HEK293 (cell line): ENCODE results near the gene CCDC142.

Source experiments
- IKZF3 ChIP-seq: fragments of 450-650 bp; IDR thresholded peaks from 2 replicates; pipeline ENCODE4 v1.5.0; 2018; ENCODE audit warnings: missing biosample characterization, mild to moderate bottlenecking, missing genetic modification characterization, moderate library complexity
- KLF7 ChIP-seq: fragments of 450-650 bp; formaldehyde crosslinking; IDR thresholded peaks from 2 replicates; pipeline ENCODE4 v1.5.1; 2016; ENCODE audit warnings: missing biosample characterization, missing genetic modification characterization, borderline replicate concordance
- KLF8 ChIP-seq: fragments of 450-650 bp; formaldehyde crosslinking; IDR thresholded peaks from 2 replicates; pipeline ENCODE4 v1.5.1; 2016; ENCODE audit warnings: missing biosample characterization, missing genetic modification characterization
- OVOL3 ChIP-seq: fragments of 450-650 bp; formaldehyde crosslinking; IDR thresholded peaks from 2 replicates; pipeline ENCODE4 v1.5.1; 2016; ENCODE audit warnings: missing biosample characterization, missing genetic modification characterization
- SETDB1 ChIP-seq: IDR thresholded peaks from one replicate; pipeline ENCODE4 v1.6.1; 2017; ENCODE audit warnings: mild to moderate bottlenecking, low read length, moderate library complexity, mixed read lengths; ENCODE audit not compliant: insufficient read length
- ZBTB8A ChIP-seq: fragments of 450-650 bp; formaldehyde crosslinking; IDR thresholded peaks from 2 replicates; pipeline ENCODE4 v1.5.1; 2016; ENCODE audit warnings: missing biosample characterization, missing genetic modification characterization
- ZEB2 ChIP-seq: fragments of 450-650 bp; formaldehyde crosslinking; IDR thresholded peaks from 2 replicates; pipeline ENCODE4 v1.5.1; 2016; ENCODE audit warnings: missing biosample characterization, missing genetic modification characterization
- ZIC2 ChIP-seq: fragments of 450-650 bp; formaldehyde crosslinking; IDR thresholded peaks from 2 replicates; pipeline ENCODE4 v1.5.1; 2016; ENCODE audit warnings: missing biosample characterization, missing genetic modification characterization
- ZNF19 ChIP-seq: fragments of 450-650 bp; formaldehyde crosslinking; IDR thresholded peaks from 2 replicates; pipeline ENCODE4; 2016; ENCODE audit warnings: missing biosample characterization, missing genetic modification characterization, low read depth
- ZNF23 ChIP-seq: fragments of 450-650 bp; formaldehyde crosslinking; IDR thresholded peaks from 2 replicates; pipeline ENCODE4 v1.5.1; 2016; ENCODE audit warnings: missing biosample characterization, missing genetic modification characterization, borderline replicate concordance
- ZNF239 ChIP-seq: fragments of 450-650 bp; formaldehyde crosslinking; IDR thresholded peaks from 2 replicates; pipeline ENCODE4 v1.5.1; 2016; ENCODE audit warnings: missing biosample characterization, missing genetic modification characterization
- ZNF324 ChIP-seq: fragments of 450-650 bp; formaldehyde crosslinking; IDR thresholded peaks from 2 replicates; pipeline ENCODE4 v1.5.1; 2016; ENCODE audit warnings: missing biosample characterization, missing genetic modification characterization
- ZNF335 ChIP-seq: fragments of 450-650 bp; formaldehyde crosslinking; conservative IDR thresholded peaks from 2 replicates; pipeline ENCODE4 v1.5.1; 2016; ENCODE audit warnings: missing biosample characterization, missing genetic modification characterization
- ZNF354C ChIP-seq: fragments of 450-650 bp; formaldehyde crosslinking; IDR thresholded peaks from 2 replicates; pipeline ENCODE4 v1.5.1; 2016; ENCODE audit warnings: missing biosample characterization, missing genetic modification characterization, low read depth, borderline replicate concordance
- ZNF362 ChIP-seq: fragments of 450-650 bp; formaldehyde crosslinking; IDR thresholded peaks from 2 replicates; pipeline ENCODE4 v1.5.1; 2016; ENCODE audit warnings: missing biosample characterization, missing genetic modification characterization
- ZNF394 ChIP-seq: fragments of 450-650 bp; formaldehyde crosslinking; IDR thresholded peaks from 2 replicates; pipeline ENCODE4 v1.5.1; 2016; ENCODE audit warnings: missing biosample characterization, missing genetic modification characterization, mild to moderate bottlenecking, moderate library complexity, borderline replicate concordance
- ZNF423 ChIP-seq: fragments of 450-650 bp; formaldehyde crosslinking; IDR thresholded peaks from 2 replicates; pipeline ENCODE4 v1.5.1; 2016; ENCODE audit warnings: missing biosample characterization, missing genetic modification characterization
- ZNF548 ChIP-seq: fragments of 450-650 bp; formaldehyde crosslinking; IDR thresholded peaks from 2 replicates; pipeline ENCODE4 v1.5.1; 2016; ENCODE audit warnings: missing biosample characterization, missing genetic modification characterization
- ZNF600 ChIP-seq: fragments of 450-650 bp; formaldehyde crosslinking; IDR thresholded peaks from 2 replicates; pipeline ENCODE4 v1.5.1; 2016; ENCODE audit warnings: missing biosample characterization, missing genetic modification characterization
- ZNF623 ChIP-seq: fragments of 450-650 bp; formaldehyde crosslinking; IDR thresholded peaks from 2 replicates; pipeline ENCODE4 v1.5.1; 2016; ENCODE audit warnings: missing biosample characterization, missing genetic modification characterization
- ZNF626 ChIP-seq: fragments of 450-650 bp; sonication (Bioruptor Pico); formaldehyde crosslinking; IDR thresholded peaks from 2 replicates; pipeline ENCODE4 v1.5.1; 2018; ENCODE audit warnings: missing biosample characterization, missing genetic modification characterization, inconsistent platforms
- ZNF629 ChIP-seq: fragments of 450-650 bp; formaldehyde crosslinking; IDR thresholded peaks from 2 replicates; pipeline ENCODE4 v1.5.1; 2017; ENCODE audit warnings: missing biosample characterization, missing genetic modification characterization
- ZNF660 ChIP-seq: fragments of 450-650 bp; IDR thresholded peaks from 2 replicates; pipeline ENCODE4 v1.5.1; 2018; ENCODE audit warnings: missing biosample characterization, mild to moderate bottlenecking, missing genetic modification characterization
- ZNF670 ChIP-seq: fragments of 450-650 bp; formaldehyde crosslinking; IDR thresholded peaks from 2 replicates; pipeline ENCODE4 v1.5.1; 2016; ENCODE audit warnings: missing biosample characterization, missing genetic modification characterization, low read depth
- ZNF747 ChIP-seq: fragments of 450-650 bp; formaldehyde crosslinking; IDR thresholded peaks from 2 replicates; pipeline ENCODE4 v1.5.1; 2016; ENCODE audit warnings: missing biosample characterization, missing genetic modification characterization
- ZNF76 ChIP-seq: fragments of 450-650 bp; formaldehyde crosslinking; IDR thresholded peaks from 2 replicates; pipeline ENCODE4; 2016; ENCODE audit warnings: low read depth, missing biosample characterization, missing genetic modification characterization, borderline replicate concordance
- ZNF792 ChIP-seq: fragments of 450-650 bp; formaldehyde crosslinking; IDR thresholded peaks from 2 replicates; pipeline ENCODE4 v1.5.1; 2016; ENCODE audit warnings: missing biosample characterization, missing genetic modification characterization
- ZXDB ChIP-seq: fragments of 450-650 bp; formaldehyde crosslinking; IDR thresholded peaks from 2 replicates; pipeline ENCODE4 v1.5.1; 2016; ENCODE audit warnings: missing biosample characterization, missing genetic modification characterization
- TF ChIP-seq, protein P1 (sequence below): fragments of 450-650 bp; formaldehyde crosslinking; IDR thresholded peaks from 2 replicates; pipeline ENCODE4 v1.5.1; 2017; ENCODE audit warnings: missing biosample characterization, missing genetic modification characterization
- TF ChIP-seq, protein P2 (sequence below): fragments of 450-650 bp; formaldehyde crosslinking; IDR thresholded peaks from 2 replicates; pipeline ENCODE4 v1.5.0; 2017; ENCODE audit warnings: missing biosample characterization, missing genetic modification characterization, borderline replicate concordance
- TF ChIP-seq, protein P3 (sequence below): IDR thresholded peaks from 2 replicates; pipeline ENCODE4 v1.6.1; 2011; ENCODE audit warnings: mild to moderate bottlenecking, low read depth, low read length, borderline replicate concordance
- TF ChIP-seq, protein P4 (sequence below): fragments of 450-650 bp; formaldehyde crosslinking; IDR thresholded peaks from 2 replicates; pipeline ENCODE4 v1.5.1; 2016; ENCODE audit warnings: missing biosample characterization, missing genetic modification characterization, low read depth

CCDC142 gene

GRCh38 chr2:74472086-74472944, 10.5 kb downstream of the CCDC142 start, which contains the start of gene MRPL53 (continued):
- no peak for TF ChIP-seq ZNF19
- TF ChIP-seq ZNF626 (tag by site-specific recombination): no peak
- no peak for TF ChIP-seq ZNF670 (tag by site-specific recombination)
- TF ChIP-seq SETDB1: no peak
- no peak for TF ChIP-seq ZNF239 (tag by site-specific recombination)
- TF ChIP-seq, protein P1, sequence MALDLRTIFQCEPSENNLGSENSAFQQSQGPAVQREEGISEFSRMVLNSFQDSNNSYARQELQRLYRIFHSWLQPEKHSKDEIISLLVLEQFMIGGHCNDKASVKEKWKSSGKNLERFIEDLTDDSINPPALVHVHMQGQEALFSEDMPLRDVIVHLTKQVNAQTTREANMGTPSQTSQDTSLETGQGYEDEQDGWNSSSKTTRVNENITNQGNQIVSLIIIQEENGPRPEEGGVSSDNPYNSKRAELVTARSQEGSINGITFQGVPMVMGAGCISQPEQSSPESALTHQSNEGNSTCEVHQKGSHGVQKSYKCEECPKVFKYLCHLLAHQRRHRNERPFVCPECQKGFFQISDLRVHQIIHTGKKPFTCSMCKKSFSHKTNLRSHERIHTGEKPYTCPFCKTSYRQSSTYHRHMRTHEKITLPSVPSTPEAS (tag by site-specific recombination): peak; percentile 39; the same call in 1 of the 2 replicates
- TF ChIP-seq, protein P2, sequence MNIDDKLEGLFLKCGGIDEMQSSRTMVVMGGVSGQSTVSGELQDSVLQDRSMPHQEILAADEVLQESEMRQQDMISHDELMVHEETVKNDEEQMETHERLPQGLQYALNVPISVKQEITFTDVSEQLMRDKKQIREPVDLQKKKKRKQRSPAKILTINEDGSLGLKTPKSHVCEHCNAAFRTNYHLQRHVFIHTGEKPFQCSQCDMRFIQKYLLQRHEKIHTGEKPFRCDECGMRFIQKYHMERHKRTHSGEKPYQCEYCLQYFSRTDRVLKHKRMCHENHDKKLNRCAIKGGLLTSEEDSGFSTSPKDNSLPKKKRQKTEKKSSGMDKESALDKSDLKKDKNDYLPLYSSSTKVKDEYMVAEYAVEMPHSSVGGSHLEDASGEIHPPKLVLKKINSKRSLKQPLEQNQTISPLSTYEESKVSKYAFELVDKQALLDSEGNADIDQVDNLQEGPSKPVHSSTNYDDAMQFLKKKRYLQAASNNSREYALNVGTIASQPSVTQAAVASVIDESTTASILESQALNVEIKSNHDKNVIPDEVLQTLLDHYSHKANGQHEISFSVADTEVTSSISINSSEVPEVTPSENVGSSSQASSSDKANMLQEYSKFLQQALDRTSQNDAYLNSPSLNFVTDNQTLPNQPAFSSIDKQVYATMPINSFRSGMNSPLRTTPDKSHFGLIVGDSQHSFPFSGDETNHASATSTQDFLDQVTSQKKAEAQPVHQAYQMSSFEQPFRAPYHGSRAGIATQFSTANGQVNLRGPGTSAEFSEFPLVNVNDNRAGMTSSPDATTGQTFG (tag by site-specific recombination): no peak
- TF ChIP-seq ZNF548: no peak
- peak; percentile 66; the same call in 1 of the 2 replicates for TF ChIP-seq ZBTB8A (tag by site-specific recombination)
- TF ChIP-seq ZNF335 (tag by site-specific recombination): peak; percentile 89
- peak; percentile 54; the same call in 1 of the 2 replicates for TF ChIP-seq ZNF660 (tag by site-specific recombination)
- TF ChIP-seq ZNF76: peak; percentile 78
- TF ChIP-seq ZNF423: no peak
- TF ChIP-seq ZNF600: peak; percentile 73; the same call in 1 of the 2 replicates
- TF ChIP-seq ZXDB: peak; percentile 74
- no peak for TF ChIP-seq KLF7 (tag by site-specific recombination)
- TF ChIP-seq KLF8 (tag by site-specific recombination): peak; percentile 37; the same call in 1 of the 2 replicates
- TF ChIP-seq IKZF3 (tag by site-specific recombination): no peak
- TF ChIP-seq ZNF394 (tag by site-specific recombination): peak; percentile 61
- TF ChIP-seq ZNF23 (tag by site-specific recombination): no peak
- TF ChIP-seq ZNF747: no peak
- TF ChIP-seq ZNF354C (tag by site-specific recombination): no peak
- TF ChIP-seq ZIC2: no peak
- no peak for TF ChIP-seq ZNF362
- TF ChIP-seq ZNF629 (tag by site-specific recombination): peak; percentile 85
- TF ChIP-seq, protein P3, sequence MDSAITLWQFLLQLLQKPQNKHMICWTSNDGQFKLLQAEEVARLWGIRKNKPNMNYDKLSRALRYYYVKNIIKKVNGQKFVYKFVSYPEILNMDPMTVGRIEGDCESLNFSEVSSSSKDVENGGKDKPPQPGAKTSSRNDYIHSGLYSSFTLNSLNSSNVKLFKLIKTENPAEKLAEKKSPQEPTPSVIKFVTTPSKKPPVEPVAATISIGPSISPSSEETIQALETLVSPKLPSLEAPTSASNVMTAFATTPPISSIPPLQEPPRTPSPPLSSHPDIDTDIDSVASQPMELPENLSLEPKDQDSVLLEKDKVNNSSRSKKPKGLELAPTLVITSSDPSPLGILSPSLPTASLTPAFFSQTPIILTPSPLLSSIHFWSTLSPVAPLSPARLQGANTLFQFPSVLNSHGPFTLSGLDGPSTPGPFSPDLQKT: peak; percentile 59
- TF ChIP-seq, protein P4, sequence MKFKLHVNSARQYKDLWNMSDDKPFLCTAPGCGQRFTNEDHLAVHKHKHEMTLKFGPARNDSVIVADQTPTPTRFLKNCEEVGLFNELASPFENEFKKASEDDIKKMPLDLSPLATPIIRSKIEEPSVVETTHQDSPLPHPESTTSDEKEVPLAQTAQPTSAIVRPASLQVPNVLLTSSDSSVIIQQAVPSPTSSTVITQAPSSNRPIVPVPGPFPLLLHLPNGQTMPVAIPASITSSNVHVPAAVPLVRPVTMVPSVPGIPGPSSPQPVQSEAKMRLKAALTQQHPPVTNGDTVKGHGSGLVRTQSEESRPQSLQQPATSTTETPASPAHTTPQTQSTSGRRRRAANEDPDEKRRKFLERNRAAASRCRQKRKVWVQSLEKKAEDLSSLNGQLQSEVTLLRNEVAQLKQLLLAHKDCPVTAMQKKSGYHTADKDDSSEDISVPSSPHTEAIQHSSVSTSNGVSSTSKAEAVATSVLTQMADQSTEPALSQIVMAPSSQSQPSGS (tag by site-specific recombination): no peak
- TF ChIP-seq OVOL3 (tag by site-specific recombination): peak; percentile 54
- peak; percentile 70 for TF ChIP-seq ZNF324 (tag by site-specific recombination)
- TF ChIP-seq ZEB2 (tag by site-specific recombination): 0 out of 2 replicates have a peak, but pooled peaks have one; percentile 40
- TF ChIP-seq ZNF623: no peak
- no peak for TF ChIP-seq ZNF792 (tag by site-specific recombination)
